Keratinocyte (primary cell): ENCODE data around the gene CCDC63.

ENCODE experiments used
- CTCF ChIP-seq, 3 experiments: IDR thresholded peaks in 1 of 3; conservative IDR thresholded peaks in 1 of 3; optimal IDR thresholded peaks in 1 of 3; 2 replicates in 2 of 3; 3 replicates in 1 of 3; pipeline versions ENCODE3 to v1.5.1; 2011; ENCODE audit warnings: low read length in 3 of 3, mild to moderate bottlenecking in 3 of 3, moderate library complexity in 2 of 3, control low read depth in 1 of 3, inconsistent platforms in 1 of 3; ENCODE audit not compliant: insufficient read depth in 2 of 3; ENCODE audit errors: extremely low read depth in 1 of 3
- EZH2 ChIP-seq: IDR thresholded peaks from one replicate; pipeline ENCODE4 v1.6.1; 2012; ENCODE audit warnings: inconsistent platforms, mild to moderate bottlenecking, low read length, moderate library complexity

- TF ChIP-seq CTCF (optimal IDR thresholded peaks at IDR 0.05 in 1 of 3, IDR thresholded peaks at IDR 0.05 in 1 of 3, conservative IDR thresholded peaks at IDR 0.05 in 1 of 3; ENCODE audit: extremely low read depth in 1 of 3, insufficient read depth in 2 of 3, low read length in 3 of 3): no peak
- TF ChIP-seq EZH2: no peak
These were observed 49.8 kb downstream of the CCDC63 start for GRCh38 chr12:110896559-110896958.
